HepG2 (cell line): ENCODE results near the gene NFAT5. TPM values are rescaled to one million over a fixed set of nuclear protein-coding genes. Genes with fewer than 3 reads are reported as not detected.
A peak's percentile ranks its signal among the peaks of the same experiment; 100 is the strongest.

Experiments
- GLI4 ChIP-seq: sonication (generic); formaldehyde crosslinking; IDR thresholded peaks from 2 replicates; pipeline ENCODE4 v1.5.1; 2020; ENCODE audit warnings: missing genetic modification reagents, mild to moderate bottlenecking, moderate library complexity, borderline replicate concordance
- HMG20A ChIP-seq: IDR thresholded peaks from 2 replicates; pipeline ENCODE4 v1.6.1; 2016; ENCODE audit warnings: borderline replicate concordance
- KLF13 ChIP-seq: sonication (generic); formaldehyde crosslinking; IDR thresholded peaks from 2 replicates; pipeline ENCODE4 v1.4.0; 2020; ENCODE audit warnings: mild to moderate bottlenecking, missing genetic modification reagents
- MBD4 ChIP-seq: IDR thresholded peaks from 2 replicates; pipeline ENCODE4 v1.6.1; 2012; ENCODE audit warnings: low read length, inconsistent platforms, borderline replicate concordance
- MED13 ChIP-seq: sonication (generic); formaldehyde crosslinking; IDR thresholded peaks from 2 replicates; pipeline ENCODE4 v1.5.0; 2020; ENCODE audit warnings: missing genetic modification reagents
- PCBP1 ChIP-seq: fragments of 200-400 bp; formaldehyde crosslinking; IDR thresholded peaks from 2 replicates; pipeline ENCODE4 v1.6.1; 2017; ENCODE audit warnings: mild to moderate bottlenecking, low read depth, low read length, borderline replicate concordance
- RBM22 ChIP-seq: fragments of 200-400 bp; formaldehyde crosslinking; optimal IDR thresholded peaks from 2 replicates; pipeline ENCODE3; 2017; ENCODE audit warnings: mild to moderate bottlenecking, low read length, moderate library complexity
- RCOR2 ChIP-seq: IDR thresholded peaks from 2 replicates; pipeline ENCODE4 v1.6.1; 2016; ENCODE audit warnings: missing biosample characterization, missing genetic modification reagents
- SRSF4 ChIP-seq: fragments of 200-400 bp; formaldehyde crosslinking; IDR thresholded peaks from one replicate; pipeline ENCODE4 v1.6.1; 2018; ENCODE audit warnings: mild to moderate bottlenecking, low read depth, low read length, moderate library complexity; ENCODE audit not compliant: poor library complexity, severe bottlenecking
- TEAD3 ChIP-seq: optimal IDR thresholded peaks from 2 replicates; pipeline ENCODE3; 2016; ENCODE audit warnings: borderline replicate concordance
- TMF1 ChIP-seq: sonication (generic); formaldehyde crosslinking; IDR thresholded peaks from 2 replicates; pipeline ENCODE4 v1.8.1; 2022; ENCODE audit warnings: low read depth, missing genetic modification reagents
- TP53 ChIP-seq: sonication (generic); formaldehyde crosslinking; conservative IDR thresholded peaks from 2 replicates; pipeline ENCODE4 v1.4.0; 2020; ENCODE audit warnings: missing genetic modification reagents
- ZNF124 ChIP-seq: sonication (generic); formaldehyde crosslinking; IDR thresholded peaks from 2 replicates; pipeline ENCODE4 v1.4.0; 2020; ENCODE audit warnings: missing genetic modification reagents
- ZNF296 ChIP-seq: sonication (generic); formaldehyde crosslinking; conservative IDR thresholded peaks from 2 replicates; pipeline ENCODE4 v1.5.0; 2020; ENCODE audit warnings: mild to moderate bottlenecking, missing genetic modification reagents
- ZNF382 ChIP-seq: sonication (generic); formaldehyde crosslinking; IDR thresholded peaks from 2 replicates; pipeline ENCODE4 v1.5.0; 2020; ENCODE audit warnings: missing genetic modification reagents, mild to moderate bottlenecking, borderline replicate concordance
- ZNF484 ChIP-seq: sonication (generic); formaldehyde crosslinking; IDR thresholded peaks from 2 replicates; pipeline ENCODE4 v1.5.1; 2020; ENCODE audit warnings: mild to moderate bottlenecking, low read depth, missing genetic modification reagents, borderline replicate concordance
- ZNF547 ChIP-seq: sonication (generic); formaldehyde crosslinking; IDR thresholded peaks from 2 replicates; pipeline ENCODE4 v1.5.1; 2020; ENCODE audit warnings: mild to moderate bottlenecking, missing genetic modification reagents
- ZNF569 ChIP-seq: sonication (generic); formaldehyde crosslinking; IDR thresholded peaks from 2 replicates; pipeline ENCODE4 v1.5.0; 2020; ENCODE audit warnings: mild to moderate bottlenecking, missing genetic modification reagents, moderate library complexity, borderline replicate concordance
- ZNF589 ChIP-seq: sonication (generic); formaldehyde crosslinking; conservative IDR thresholded peaks from 2 replicates; pipeline ENCODE4 v1.8.0; 2022; ENCODE audit warnings: mild to moderate bottlenecking, moderate library complexity, missing genetic modification reagents
- ZNF678 ChIP-seq: sonication (generic); formaldehyde crosslinking; IDR thresholded peaks from 2 replicates; pipeline ENCODE4 v1.4.0; 2020; ENCODE audit warnings: mild to moderate bottlenecking, missing genetic modification reagents
- ZNF776 ChIP-seq: sonication (generic); formaldehyde crosslinking; IDR thresholded peaks from 2 replicates; pipeline ENCODE4 v1.4.0; 2020; ENCODE audit warnings: mild to moderate bottlenecking, missing genetic modification reagents
- ZSCAN9 ChIP-seq: IDR thresholded peaks from 2 replicates; pipeline ENCODE4 v1.6.1; 2016; ENCODE audit warnings: borderline replicate concordance
- polyA plus RNA-seq, 8 experiments: library from polyadenylated mRNA; depleted of rRNA in 3 of 8; stranded (reverse) in 7 of 8; unstranded in 1 of 8; fragments of >200 nt; fragmentation: Illumina TruSeq in 4 of 8; extraction: Trizol in 4 of 8; gene quantifications; 2 replicates each; pipeline versions ENCODE4 v1.2.1 to v1.2.3, GENCODE V29; 2011 to 2016; ENCODE audit warnings: low read depth in 4 of 8, missing spikeins in 1 of 8, mixed read lengths in 1 of 8; ENCODE audit not compliant: insufficient read depth in 1 of 8
- total RNA-seq, 5 experiments: library from RNA; depleted of rRNA; stranded (reverse); fragments of >200 nt; fragmentation: Illumina TruSeq; extraction: Trizol; gene quantifications; 2 replicates each; pipeline ENCODE4 v1.2.3, GENCODE V29; 2016; ENCODE audit warnings: low read depth in 1 of 5
- TF ChIP-seq, protein P1 (sequence below): sonication (generic); formaldehyde crosslinking; IDR thresholded peaks from 2 replicates; pipeline ENCODE4 v1.5.0; 2020; ENCODE audit warnings: mild to moderate bottlenecking, missing genetic modification reagents
- TF ChIP-seq, protein P2 (sequence below): IDR thresholded peaks from 2 replicates; pipeline ENCODE4 v1.6.1; 2012; ENCODE audit warnings: low read depth, low read length, improper control_type of control experiment
- TF ChIP-seq, protein P3 (sequence below): sonication (generic); formaldehyde crosslinking; IDR thresholded peaks from 2 replicates; pipeline ENCODE4 v1.8.0; 2022; ENCODE audit warnings: missing genetic modification reagents, low read depth, mild to moderate bottlenecking, borderline replicate concordance

NFAT5 gene
- total and polyA plus RNA-seq, 2 of the 13 experiments (the other 11 are each of a cell fraction or from before 2014, with no cell fraction given) = 20.5 to 54.3 TPM

DNA sequence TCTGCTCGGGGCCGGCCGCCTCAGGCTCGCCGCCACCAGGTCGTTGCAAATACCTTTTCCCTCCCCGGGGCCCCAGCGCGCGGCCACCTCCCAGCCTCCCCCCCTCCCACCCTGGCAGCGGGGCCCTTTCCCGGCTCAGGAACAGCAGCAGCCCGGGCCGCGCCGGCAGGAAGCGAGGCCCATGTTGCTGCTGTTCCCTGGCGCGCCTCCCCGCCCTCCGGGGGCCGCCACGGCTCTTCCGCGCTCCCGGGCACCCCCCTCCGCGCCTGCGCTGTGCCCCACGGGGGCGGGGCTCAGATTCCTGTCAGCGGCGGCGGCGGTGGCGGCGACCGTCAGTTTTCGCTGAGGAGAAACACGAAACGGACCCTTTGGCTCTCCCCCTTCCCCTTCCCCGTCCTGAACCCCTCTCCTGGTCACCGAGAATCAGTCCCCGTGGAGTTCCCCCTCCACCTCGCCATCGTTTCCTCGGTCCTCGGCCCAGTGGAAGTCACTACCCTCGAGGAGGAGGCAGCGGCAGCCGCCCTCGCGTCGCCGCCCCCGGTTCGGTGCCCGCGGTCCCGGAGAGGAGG is at the start of gene NFAT5 (continued):
- TF ChIP-seq MED13 (CRISPR knock-in tag) = peak; percentile 70; the same call in 1 of the 2 replicates
- TF ChIP-seq, protein P1, sequence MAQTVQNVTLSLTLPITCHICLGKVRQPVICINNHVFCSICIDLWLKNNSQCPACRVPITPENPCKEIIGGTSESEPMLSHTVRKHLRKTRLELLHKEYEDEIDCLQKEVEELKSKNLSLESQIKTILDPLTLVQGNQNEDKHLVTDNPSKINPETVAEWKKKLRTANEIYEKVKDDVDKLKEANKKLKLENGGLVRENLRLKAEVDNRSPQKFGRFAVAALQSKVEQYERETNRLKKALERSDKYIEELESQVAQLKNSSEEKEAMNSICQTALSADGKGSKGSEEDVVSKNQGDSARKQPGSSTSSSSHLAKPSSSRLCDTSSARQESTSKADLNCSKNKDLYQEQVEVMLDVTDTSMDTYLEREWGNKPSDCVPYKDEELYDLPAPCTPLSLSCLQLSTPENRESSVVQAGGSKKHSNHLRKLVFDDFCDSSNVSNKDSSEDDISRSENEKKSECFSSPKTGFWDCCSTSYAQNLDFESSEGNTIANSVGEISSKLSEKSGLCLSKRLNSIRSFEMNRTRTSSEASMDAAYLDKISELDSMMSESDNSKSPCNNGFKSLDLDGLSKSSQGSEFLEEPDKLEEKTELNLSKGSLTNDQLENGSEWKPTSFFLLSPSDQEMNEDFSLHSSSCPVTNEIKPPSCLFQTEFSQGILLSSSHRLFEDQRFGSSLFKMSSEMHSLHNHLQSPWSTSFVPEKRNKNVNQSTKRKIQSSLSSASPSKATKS (CRISPR knock-in tag) = no peak
- TF ChIP-seq, protein P2, sequence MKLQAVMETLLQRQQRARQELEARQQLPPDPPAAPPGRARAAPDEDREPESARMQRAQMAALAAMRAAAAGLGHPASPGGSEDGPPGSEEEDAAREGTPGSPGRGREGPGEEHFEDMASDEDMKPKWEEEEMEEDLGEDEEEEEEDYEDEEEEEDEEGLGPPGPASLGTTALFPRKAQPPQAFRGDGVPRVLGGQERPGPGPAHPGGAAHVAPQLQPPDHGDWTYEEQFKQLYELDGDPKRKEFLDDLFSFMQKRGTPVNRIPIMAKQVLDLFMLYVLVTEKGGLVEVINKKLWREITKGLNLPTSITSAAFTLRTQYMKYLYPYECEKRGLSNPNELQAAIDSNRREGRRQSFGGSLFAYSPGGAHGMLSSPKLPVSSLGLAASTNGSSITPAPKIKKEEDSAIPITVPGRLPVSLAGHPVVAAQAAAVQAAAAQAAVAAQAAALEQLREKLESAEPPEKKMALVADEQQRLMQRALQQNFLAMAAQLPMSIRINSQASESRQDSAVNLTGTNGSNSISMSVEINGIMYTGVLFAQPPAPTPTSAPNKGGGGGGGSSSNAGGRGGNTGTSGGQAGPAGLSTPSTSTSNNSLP = no peak; the same call in 1 of the 2 replicates
- TF ChIP-seq ZSCAN9 (CRISPR knock-in tag) = peak; percentile 93
- TF ChIP-seq TMF1 (CRISPR knock-in tag) = peak; percentile 80; the same call in 1 of the 2 replicates
- peak; percentile 95 for TF ChIP-seq ZNF124
- peak; percentile 56; the same call in 1 of the 2 replicates for TF ChIP-seq GLI4 (CRISPR knock-in tag)
- no peak for TF ChIP-seq ZNF382
- no peak; the same call in none of the 2 replicates for TF ChIP-seq ZNF776
- TF ChIP-seq, protein P3, sequence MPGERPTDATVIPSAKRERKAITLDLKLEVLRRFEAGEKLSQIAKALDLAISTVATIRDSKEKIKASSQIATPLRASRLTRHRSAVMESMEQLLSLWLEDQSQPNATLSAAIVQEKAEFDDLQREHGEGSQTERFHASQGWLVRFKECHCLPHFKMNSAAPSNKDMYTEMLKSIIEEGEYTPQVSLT = no peak
- TF ChIP-seq ZNF296 (CRISPR knock-in tag) = no peak
- TF ChIP-seq TP53 (CRISPR knock-in tag) = no peak
- peak; percentile 98 for TF ChIP-seq ZNF678 (CRISPR knock-in tag)
- TF ChIP-seq SRSF4 = no peak
- TF ChIP-seq ZNF569 (CRISPR knock-in tag) = no peak
- no peak; the same call in 1 of the 2 replicates for TF ChIP-seq ZNF484
- peak; percentile 33; the same call in 1 of the 2 replicates for TF ChIP-seq KLF13 (CRISPR knock-in tag)
- peak; percentile 45 for TF ChIP-seq HMG20A
- TF ChIP-seq ZNF547 (CRISPR knock-in tag) = peak; percentile 84
- TF ChIP-seq PCBP1 = 0 out of 2 replicates have a peak, but pooled peaks have one; percentile 52
- TF ChIP-seq RCOR2 (CRISPR knock-in tag) = peak; percentile 50; the same call in 1 of the 2 replicates
- peak; percentile 79 for TF ChIP-seq TEAD3 (CRISPR knock-in tag)
- no peak for TF ChIP-seq MBD4
- no peak for TF ChIP-seq RBM22
- TF ChIP-seq ZNF589 (CRISPR knock-in tag) = peak; percentile 91
